ENCODE data around the gene BRWD1.

- TF ChIP-seq PATZ1 (CRISPR knock-in tag; IDR thresholded peaks at IDR 0.05; ENCODE audit: borderline replicate concordance) = no peak
- TF ChIP-seq CREB5 (CRISPR knock-in tag; IDR thresholded peaks at IDR 0.05; ENCODE audit: low read depth) = no peak
- no peak for TF ChIP-seq RARB (CRISPR knock-in tag; IDR thresholded peaks at IDR 0.05)
- no peak for TF ChIP-seq TCF4 (CRISPR knock-in tag; IDR thresholded peaks at IDR 0.05; ENCODE audit: borderline replicate concordance)
- TF ChIP-seq TSHZ2 (CRISPR knock-in tag; IDR thresholded peaks at IDR 0.05) = no peak
- no peak for TF ChIP-seq ZFP3 (CRISPR knock-in tag; IDR thresholded peaks at IDR 0.05)
- TF ChIP-seq OSR1 (CRISPR knock-in tag; IDR thresholded peaks at IDR 0.05) = no peak
- no peak for TF ChIP-seq ZFP30 (CRISPR knock-in tag; IDR thresholded peaks at IDR 0.05)
- no peak for TF ChIP-seq BACH2 (CRISPR knock-in tag; IDR thresholded peaks at IDR 0.05; ENCODE audit: borderline replicate concordance)
- TF ChIP-seq CSDC2 (CRISPR knock-in tag; IDR thresholded peaks at IDR 0.05) = no peak
Observed at GRCh38 chr21:39189857-39190604, 123.4 kb downstream of the BRWD1 start.

All from SK-N-SH treated with all-trans-retinoic acid at 6 μM for 48 hours (cell line).